Nucleus accumbens (tissue), 56 donors: Measurements from ENCODE around the gene REEP1.

Experiments
- DNase-seq, 56 donors: peaks; one replicate each; lab custom pipeline; 2025; lab: John Stamatoyannopoulos, UW

Gene REEP1

GRCh38 chr2:86337244-86337835 lies at the start of gene REEP1:
REEP1 (minus strand) TSS chr2:86337626; CDS start chr2:86337510, 116 bp downstream.
- DNase-seq: peak in 12 of 56 donors; percentile 6 to 56 (median 26)

- DNase-seq: no peak
These were observed 46.4 kb upstream of the REEP1 start for GRCh38 chr2:86383844-86384243.

GRCh38 chr2:86382698-86383097 lies 45.3 kb upstream of the REEP1 start:
- DNase-seq: no peak

- DNase-seq: no peak
These were observed 44.7 kb upstream of the REEP1 start for GRCh38 chr2:86382108-86382507.

GRCh38 chr2:86378469-86378868 lies 41.0 kb upstream of the REEP1 start:
- no peak for DNase-seq

GRCh38 chr2:86375623-86376022 lies 38.2 kb upstream of the REEP1 start:
- DNase-seq: no peak

- DNase-seq: peak in 21 of 56 donors; percentile 3 to 51 (median 11)
These were observed 35.4 kb upstream of the REEP1 start for GRCh38 chr2:86372641-86373502.

- DNase-seq: no peak
These were observed 34.7 kb upstream of the REEP1 start for GRCh38 chr2:86372133-86372532.

- no peak for DNase-seq
These were observed 34.1 kb upstream of the REEP1 start for GRCh38 chr2:86371527-86371926.

- no peak for DNase-seq
These were observed 33.2 kb upstream of the REEP1 start for GRCh38 chr2:86370579-86370978.

- peak in 37 of 56 donors; percentile 6 to 67 (median 17) for DNase-seq
These were observed 30.9 kb upstream of the REEP1 start for GRCh38 chr2:86368161-86368824.

GRCh38 chr2:86367499-86367777 lies 30.0 kb upstream of the REEP1 start:
- no peak for DNase-seq

- DNase-seq: no peak
These were observed 29.4 kb upstream of the REEP1 start for GRCh38 chr2:86366651-86367498.

GRCh38 chr2:86364894-86365293 lies 27.5 kb upstream of the REEP1 start:
- DNase-seq: no peak

GRCh38 chr2:86360776-86361175 lies 23.4 kb upstream of the REEP1 start:
- DNase-seq: peak in 5 of 56 donors; percentile 23 to 46 (median 36)

- DNase-seq: no peak
These were observed 21.5 kb upstream of the REEP1 start for GRCh38 chr2:86358957-86359356.

- DNase-seq: no peak
These were observed 20.1 kb upstream of the REEP1 start for GRCh38 chr2:86357392-86357963.

- DNase-seq: no peak
These were observed 15.3 kb upstream of the REEP1 start for GRCh38 chr2:86352727-86353221.

- no peak for DNase-seq
These were observed 14.8 kb upstream of the REEP1 start for GRCh38 chr2:86352137-86352726.

GRCh38 chr2:86350751-86351150 lies 13.3 kb upstream of the REEP1 start:
- DNase-seq: no peak
